ENCODE data around the gene DDX27. TPM values are rescaled to one million over a fixed set of nuclear protein-coding genes. Genes with fewer than 3 reads are reported as not detected.

Gene DDX27
- total and polyA plus RNA-seq, 2 of the 8 experiments (the other 6 are each of a cell fraction or from before 2014, with no cell fraction given): 42.7 to 51.0 TPM

- no peak overlapping the region for H2BK15ac ChIP-seq (ENCODE audit: low read length)
- no peak overlapping the region for H3K4me3 ChIP-seq (ENCODE audit: extremely low read depth in 1 of 4, insufficient read depth in 2 of 4, low read depth in 3 of 4, low read length in 4 of 4)
- no peak overlapping the region for H2BK120ac ChIP-seq (replicated peaks; ENCODE audit: low read depth, low read length)
- WGBS, 2 experiments (ENCODE audit: extremely low coverage in 1 of 2, insufficient coverage in 1 of 2, insufficient read length in 1 of 2, insufficient replicate concordance in 2 of 2, low coverage in 1 of 2, low lambda C conversion rate in 2 of 2, missing lambda C conversion rate in 1 of 2): 93% methylated on average over 5 of the region's 5 CpGs; no CpG with 5 or more reads in 1 of the 2 experiments
- H4K20me1 ChIP-seq (replicated peaks in 1 of 2; ENCODE audit: control insufficient read depth in 1 of 2, insufficient read depth in 2 of 2, low read length in 2 of 2): peaks cover 4 to 8% of the 10 kb centered on the region in 2 experiments
- no peak overlapping the region for H4K8ac ChIP-seq (ENCODE audit: extremely low read depth, insufficient read depth, low read length)
- no peak overlapping the region for H3K9ac ChIP-seq (replicated peaks in 1 of 4; ENCODE audit: extremely low read depth in 1 of 4, low read depth in 3 of 4, low read length in 3 of 4)
- no peak overlapping the region for H3K18ac ChIP-seq (ENCODE audit: extremely low read depth, low read length)
- H3K14ac ChIP-seq (ENCODE audit: insufficient read length): no peak overlapping the region
- H4K5ac ChIP-seq (ENCODE audit: insufficient read length, low read depth, low read length): no peak overlapping the region
- peaks cover 19 to 73% (median 52%) of the 10 kb centered on the region in 4 experiments; a peak in 7 of 8 replicates for H3K36me3 ChIP-seq (ENCODE audit: control insufficient read depth in 2 of 4, insufficient read depth in 4 of 4, low read length in 3 of 4)
- no peak overlapping the region for H2BK20ac ChIP-seq (ENCODE audit: low read length)
- H3K4me2 ChIP-seq (ENCODE audit: insufficient read depth in 1 of 2, low read depth in 2 of 2, low read length in 2 of 2): no peak overlapping the region
- H3K23ac ChIP-seq (ENCODE audit: insufficient read length): no peak overlapping the region
- no peak overlapping the region for H3K56ac ChIP-seq (replicated peaks; ENCODE audit: insufficient read length, low read depth, low read length)
- no peaks in the 10 kb centered on the region for H3K27me3 ChIP-seq (replicated peaks in 1 of 4; ENCODE audit: control insufficient read depth in 3 of 4, extremely low read depth in 1 of 4, insufficient read depth in 3 of 4, low read length in 3 of 4)
- ChIA-PET POLR2A (ENCODE audit: partially characterized antibody) (interaction anchor here (1.0 to 6.0 kb wide), 9 partner anchors 12 to 144 kb away, joined by 3 to 54 read pairs (median 8); partner anchors contain the start of genes DDX27 and ZNFX1), CTCF (ENCODE audit: partially characterized antibody) (interaction anchor here (0.7 to 6.7 kb wide), 15 partner anchors 7 to 289 kb away, joined by 3 to 41 read pairs (median 6); partner anchors contain the start of gene DDX27)
- H2AFZ ChIP-seq (ENCODE audit: low read length): no peak overlapping the region
- no peaks in the 10 kb centered on the region; the same call in 1 of the 2 replicates for H3K23me2 ChIP-seq (ENCODE audit: low read depth, low read length)
- no peak for FAIRE-seq
- no peak overlapping the region for H2BK5ac ChIP-seq (ENCODE audit: low read depth, low read length)
- no peak overlapping the region for H2AK5ac ChIP-seq (ENCODE audit: low read depth, low read length)
- H3K79me1 ChIP-seq (ENCODE audit: low read depth, low read length): no peaks in the 10 kb centered on the region
- H3K27ac ChIP-seq (ENCODE audit: low read depth, low read length): no peak overlapping the region
- no peaks in the 10 kb centered on the region for H3K4me1 ChIP-seq (replicated peaks in 1 of 4; ENCODE audit: control insufficient read depth in 3 of 4, insufficient read depth in 4 of 4, low read length in 3 of 4)
- no peaks in the 10 kb centered on the region for H3K9me3 ChIP-seq (ENCODE audit: insufficient read depth in 2 of 2, low read depth in 1 of 2, low read length in 1 of 2)
- TF ChIP-seq TAF7 (optimal IDR thresholded peaks at IDR 0.05; ENCODE audit: borderline replicate concordance, low read depth, low read length) (no peak), CBX5 (IDR thresholded peaks at IDR 0.05; ENCODE audit: low read depth, low read length) (no peak), NRF1 (IDR thresholded peaks at IDR 0.05; ENCODE audit: low read depth, low read length) (no peak), TEAD4 (IDR thresholded peaks at IDR 0.05; ENCODE audit: low read depth, low read length) (no peak), ASH2L (IDR thresholded peaks at IDR 0.05; ENCODE audit: low read length) (no peak), ZNF274 (IDR thresholded peaks at IDR 0.05; ENCODE audit: borderline replicate concordance, extremely low read depth, low read length) (no peak)
- no peak overlapping the region for H4K91ac ChIP-seq (replicated peaks; ENCODE audit: insufficient read length, low read length)
- H3K4ac ChIP-seq (replicated peaks; ENCODE audit: insufficient read length, low read depth, low read length): no peak overlapping the region
- DNase-seq (ENCODE audit: low read depth in 1 of 2, low spot score in 2 of 2): no peak
- no peak overlapping the region for H2BK12ac ChIP-seq (ENCODE audit: low read depth, low read length)
- no peaks in the 10 kb centered on the region for H3K79me2 ChIP-seq (ENCODE audit: control insufficient read depth in 1 of 2, insufficient read depth in 2 of 2, low read length in 2 of 2)
Observed at GRCh38 chr20:49247792-49248191, 28.6 kb downstream of the DDX27 start.

Data from H1 (cell line).